ENCODE results near the gene PACRG.

The PACRG gene

DNA sequence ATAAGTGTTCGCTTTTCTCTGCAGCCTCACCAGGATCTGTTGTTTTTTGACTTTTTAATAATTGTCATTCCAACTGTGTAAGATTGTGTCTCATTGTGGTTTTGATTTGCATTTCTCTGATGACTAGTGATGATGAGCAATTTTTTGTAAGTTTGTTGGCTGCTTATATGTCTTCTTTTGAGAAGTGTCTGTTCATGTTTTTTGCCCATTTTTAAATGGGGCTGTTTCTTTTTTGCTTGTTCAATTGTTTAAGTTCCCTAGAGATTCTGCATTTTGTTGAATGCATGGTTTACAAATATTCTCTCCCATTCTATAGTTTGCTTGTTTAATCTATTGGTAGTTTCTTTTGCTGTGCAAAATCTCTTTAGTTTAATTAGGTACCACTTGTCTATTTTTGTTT is 295.9 kb downstream of the PACRG start:
- no peak for DNase-seq

DNA sequence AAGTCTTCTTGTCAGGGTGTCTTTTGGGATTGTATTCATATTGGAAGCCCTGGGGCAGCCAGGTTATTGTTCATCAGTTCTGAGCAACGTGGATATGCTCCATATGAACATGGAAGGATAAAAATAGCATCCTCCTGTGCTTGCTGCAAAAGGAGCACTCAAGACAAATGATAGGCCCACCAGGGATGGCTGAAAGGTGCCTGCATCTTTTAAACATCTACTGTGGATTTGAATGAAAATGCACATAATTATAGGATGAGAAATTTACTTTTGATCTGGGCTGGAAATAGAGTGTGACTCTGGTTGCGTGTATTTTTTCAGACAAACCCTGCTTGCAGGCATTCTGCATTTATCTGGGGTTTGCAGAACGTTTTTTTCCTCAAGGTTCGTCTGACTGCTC is 299.1 kb downstream of the PACRG start:
- no peak for DNase-seq

DNA sequence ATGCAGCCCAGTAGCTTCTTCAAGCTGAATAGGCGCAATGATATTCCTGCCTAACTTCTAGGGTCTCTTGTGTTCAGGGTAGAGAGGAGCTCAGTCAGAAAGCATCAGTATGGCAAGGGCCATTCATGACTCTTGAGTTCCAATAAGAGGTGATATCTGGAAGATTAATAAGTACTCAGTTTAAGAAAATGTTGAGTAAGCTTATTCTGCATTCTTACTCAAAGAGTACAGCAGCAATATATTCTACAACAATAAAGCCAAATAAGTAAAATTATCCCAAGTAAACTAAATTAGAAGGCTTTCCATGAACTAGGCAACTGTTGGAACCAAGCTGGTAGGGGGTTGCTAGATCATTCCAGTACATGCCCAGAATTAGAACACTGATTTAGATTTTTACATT is 303.2 kb downstream of the PACRG start:
- DNase-seq = no peak

DNA sequence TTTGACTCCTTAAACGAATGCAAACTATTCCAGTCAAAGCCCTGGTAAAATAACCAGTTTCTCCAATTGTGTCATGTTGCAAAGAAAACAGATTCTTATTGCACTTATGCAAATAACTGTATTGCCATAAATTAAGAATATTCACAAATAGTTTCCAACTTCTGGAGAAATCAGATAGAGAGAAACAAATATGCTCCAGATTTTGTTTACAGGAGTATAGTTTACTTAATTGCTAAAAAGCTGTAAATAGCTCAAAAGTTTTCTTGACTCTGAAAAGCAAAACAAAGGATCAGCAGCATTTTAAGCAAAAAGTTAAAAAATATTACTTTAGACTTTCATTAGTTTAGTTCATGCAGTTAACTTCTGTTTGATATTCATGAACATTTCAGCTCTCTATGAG is 304.2 kb downstream of the PACRG start:
- DNase-seq = no peak

DNA sequence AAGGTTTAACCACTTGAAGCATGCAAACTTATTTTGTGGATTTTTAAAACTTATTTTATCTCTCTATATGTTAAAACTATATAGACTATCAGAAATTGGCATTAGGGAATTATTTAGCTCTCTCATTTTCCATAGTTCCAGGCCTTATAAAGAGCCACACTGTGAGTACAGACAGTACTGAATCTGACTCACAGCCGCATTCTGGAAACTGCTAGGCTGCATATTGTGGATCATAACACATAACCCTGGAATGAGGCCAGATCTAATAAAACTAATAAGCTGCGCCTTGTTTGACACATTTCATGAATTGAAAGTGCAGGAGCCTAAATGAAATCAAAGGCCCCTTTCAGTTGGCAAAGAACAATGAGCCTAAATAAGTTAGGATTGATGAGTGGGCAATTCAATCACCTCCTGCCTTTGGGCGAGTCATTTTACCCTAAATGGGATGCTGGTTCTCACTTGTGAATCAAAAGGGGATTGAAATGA is 308.4 kb downstream of the PACRG start:
- DNase-seq = no peak

DNA sequence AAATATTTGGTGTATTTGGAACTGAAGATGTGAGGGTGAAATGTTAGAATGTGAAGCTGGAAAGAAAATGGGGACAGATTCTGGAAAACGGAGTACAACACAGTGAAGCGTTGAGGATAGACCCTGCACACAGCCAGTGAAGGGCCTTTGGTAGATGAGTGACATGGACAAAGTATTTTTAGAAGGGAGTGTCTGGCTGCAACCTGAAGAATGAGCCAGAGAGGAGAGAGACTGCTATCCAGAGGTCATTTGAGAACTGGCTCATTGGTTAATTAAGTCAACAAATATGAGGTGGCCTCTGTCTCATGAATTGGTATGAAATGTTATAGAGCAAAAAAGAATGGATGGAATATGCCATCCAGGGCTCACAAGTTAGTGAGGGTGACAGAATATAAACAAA is 310.5 kb downstream of the PACRG start:
- DNase-seq = no peak

DNA sequence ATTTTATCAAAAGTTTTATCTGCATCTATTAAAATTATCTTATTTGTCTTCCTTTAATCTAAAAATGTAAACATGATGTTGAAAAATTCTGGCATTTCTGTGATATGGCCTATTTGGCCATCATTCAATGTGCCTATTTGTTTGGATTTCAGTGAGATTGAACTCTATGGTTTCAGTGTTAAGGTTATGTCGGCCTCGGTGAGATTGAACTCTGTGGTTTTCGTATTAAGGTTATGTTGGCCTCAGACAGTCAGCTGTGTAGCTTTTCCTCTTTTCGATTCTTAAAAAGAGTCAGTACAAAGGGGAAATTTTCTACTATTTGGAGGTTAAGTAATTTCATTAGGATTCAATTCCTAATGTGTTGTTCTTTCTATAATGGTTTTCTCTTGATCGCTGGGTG is 320.6 kb downstream of the PACRG start:
- no peak for DNase-seq

DNA sequence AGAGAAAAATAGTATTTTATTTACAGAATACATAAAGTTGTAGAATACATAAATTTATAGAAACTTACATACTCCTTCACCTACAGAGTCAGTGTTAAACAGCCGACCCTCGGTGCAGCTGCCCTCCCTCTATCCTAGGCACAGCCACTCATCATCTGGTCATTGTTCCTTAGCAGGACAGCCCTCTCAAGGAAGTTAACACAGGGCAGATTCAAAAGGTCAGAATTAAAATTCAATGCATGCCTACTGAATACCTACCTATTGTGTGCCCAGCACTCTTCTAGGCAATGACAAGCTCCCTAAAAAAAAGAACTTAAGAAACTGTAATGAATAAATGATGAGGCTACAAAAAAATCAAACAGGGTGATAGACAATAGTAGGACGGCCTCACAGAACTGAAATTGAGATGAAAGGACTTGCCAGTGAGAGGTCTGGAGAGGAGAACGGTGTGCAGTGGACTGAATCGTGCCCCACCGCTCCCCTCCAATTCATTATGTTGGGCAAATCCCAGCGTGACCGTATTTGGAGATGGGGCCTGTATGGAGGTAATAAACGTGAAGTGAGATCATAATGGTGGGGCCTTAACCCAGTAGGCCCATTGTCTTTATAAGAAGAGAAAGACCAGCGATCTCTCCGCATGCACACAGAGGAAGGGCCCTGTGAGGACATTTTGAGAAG is 326.0 kb downstream of the PACRG start:
- no peak for DNase-seq

DNA sequence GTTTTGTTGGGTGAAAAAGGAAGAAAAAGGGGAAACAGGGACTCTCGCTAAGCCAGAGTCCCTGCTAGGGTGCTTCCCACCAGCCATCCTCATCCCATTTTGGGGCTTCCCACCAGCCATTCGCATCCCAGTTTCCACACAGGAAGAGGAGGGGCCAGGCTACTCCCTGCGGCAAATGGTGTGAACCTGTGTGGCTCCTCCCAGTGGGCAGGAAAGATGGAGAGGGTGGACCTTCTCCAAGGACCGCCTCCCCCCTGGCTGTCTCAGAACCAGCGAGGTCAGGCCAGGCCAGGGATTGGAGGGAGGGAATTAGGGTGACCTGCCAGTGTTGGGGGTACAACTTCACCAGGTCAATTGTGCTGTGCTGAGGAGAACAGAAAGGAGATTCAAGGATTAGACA is 326.9 kb downstream of the PACRG start:
- no peak for DNase-seq

DNA sequence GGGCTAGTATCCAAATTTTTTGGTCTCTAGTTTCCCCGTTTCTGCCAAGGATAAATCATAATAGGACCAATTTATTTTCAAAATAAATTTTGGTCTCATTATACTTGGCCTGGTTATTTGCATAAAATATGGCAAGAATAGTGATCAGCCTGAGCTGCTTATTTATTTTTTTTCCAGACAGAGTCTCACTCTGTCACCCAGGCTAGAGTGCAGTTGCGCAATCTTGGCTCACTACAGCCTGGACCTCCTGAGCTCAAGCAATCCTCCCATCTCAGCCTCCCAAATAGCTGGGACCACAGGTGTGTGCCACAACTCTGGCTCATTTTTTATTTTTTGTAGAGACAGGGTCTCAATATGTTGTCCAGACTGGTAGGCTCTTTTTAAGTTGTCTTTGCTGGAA is 329.5 kb downstream of the PACRG start:
- no peak for DNase-seq

DNA sequence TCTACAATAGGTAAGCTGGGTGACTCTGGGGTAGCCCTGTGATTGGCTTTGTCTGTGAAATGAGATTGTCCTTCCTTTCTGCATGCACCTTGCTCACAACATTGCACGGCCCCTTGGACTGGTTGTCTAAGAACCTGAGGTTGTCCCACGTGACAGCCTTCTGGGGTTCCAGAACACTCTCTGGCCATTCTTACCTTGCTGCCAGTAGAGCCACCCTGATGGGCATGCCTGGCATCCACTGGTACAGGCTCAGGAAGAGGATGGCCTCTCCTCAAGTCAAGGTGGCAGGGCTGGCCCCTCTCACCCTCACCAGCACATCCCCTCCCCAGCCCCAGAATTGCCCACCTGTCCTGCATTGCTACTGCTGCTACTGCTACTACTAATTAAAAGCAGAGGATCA is 335.0 kb downstream of the PACRG start:
- no peak for DNase-seq

DNA sequence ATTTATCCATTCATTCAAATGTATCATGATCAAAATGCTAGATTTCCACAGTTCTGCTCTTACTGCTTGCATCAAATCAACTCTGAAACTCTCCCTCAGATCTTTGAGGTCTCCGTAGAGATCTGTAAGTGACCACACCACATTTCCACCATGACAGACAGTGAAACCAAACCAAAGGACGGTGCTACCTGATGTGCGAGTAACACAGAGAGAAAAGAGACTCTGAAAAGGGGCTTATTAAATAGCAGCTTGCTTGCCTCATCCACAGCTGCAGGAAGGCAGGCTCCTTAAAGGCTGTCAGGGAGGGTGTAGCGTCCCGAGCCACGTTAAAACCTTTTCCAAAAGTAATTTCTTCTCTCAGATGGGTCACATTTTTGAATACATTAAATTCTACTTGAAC is 335.8 kb downstream of the PACRG start:
- DNase-seq = no peak

DNA sequence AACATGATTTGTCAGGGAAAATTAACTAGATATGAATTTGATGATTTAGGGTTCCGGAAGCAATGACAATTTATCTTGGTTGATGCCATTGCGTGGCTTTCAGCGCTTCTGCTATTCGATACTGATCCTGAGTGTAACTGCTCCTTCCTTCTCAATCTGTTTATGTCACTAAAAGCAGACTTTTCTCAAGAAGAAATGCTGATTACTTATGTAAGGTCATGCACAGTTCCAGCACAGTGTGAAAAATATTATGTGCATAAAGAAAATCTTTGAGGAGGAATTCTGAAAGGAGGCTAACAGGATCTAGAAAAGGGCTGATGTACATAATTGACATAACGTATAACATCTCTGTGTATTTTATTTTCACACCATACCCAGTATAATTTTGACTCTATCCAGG is 336.6 kb downstream of the PACRG start:
- DNase-seq = no peak

DNA sequence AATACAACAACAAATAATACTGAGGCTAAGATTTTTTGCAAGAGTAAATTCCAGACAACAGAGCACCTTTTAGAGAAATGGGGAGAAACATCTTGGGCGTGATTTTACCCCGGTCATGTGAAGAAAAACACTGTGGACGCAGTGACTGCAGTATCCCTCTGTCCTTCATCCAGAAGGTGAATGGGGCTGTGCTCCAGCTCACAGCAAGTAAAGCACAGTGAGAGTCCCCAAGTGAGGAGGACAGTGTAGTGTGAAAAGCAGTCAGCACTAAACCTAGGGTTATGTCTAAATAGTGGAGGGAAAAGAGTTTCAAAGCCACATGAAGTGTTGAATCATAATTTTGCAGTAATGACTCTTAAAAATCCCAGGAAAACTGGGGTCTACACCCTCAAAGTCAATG is 338.4 kb downstream of the PACRG start:
- no peak for DNase-seq

DNA sequence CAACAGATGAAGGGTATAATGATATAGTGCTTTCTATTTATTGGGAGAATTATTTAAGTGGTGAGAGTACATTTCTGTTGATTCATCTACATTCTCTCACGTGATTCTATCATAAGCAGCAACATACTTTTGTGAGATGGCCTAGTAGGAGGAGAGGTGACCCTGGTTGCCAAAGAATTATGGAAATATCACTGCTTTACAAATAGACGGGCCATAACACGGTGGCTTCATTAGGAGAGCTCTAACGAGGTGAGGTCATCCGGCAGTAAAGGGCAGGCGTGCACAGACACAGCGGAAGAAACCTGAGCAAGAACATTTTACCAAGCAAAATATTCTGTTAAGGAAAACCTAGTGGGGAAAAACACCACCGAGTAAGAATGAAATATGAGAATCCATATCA is 349.4 kb downstream of the PACRG start:
- DNase-seq = no peak

DNA sequence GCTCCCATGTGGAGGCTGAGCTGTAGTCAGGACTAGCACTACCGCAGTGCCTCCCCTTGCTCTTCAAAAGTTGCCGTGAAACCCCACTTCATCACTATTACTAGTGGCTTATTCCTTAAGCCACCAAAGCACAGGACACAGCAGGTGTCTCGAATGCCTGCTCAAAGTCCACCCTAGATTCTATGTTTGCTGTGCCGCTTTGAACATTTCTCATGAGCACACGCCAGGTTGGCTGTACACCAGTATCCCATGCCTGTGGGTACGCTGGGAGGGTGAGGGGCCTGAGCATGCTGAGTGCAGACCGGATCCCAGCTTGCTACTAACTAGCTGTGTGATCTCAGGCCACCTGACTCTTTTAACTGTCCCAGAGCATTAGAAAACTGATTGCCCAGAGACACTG is 350.9 kb downstream of the PACRG start:
- DNase-seq = no peak

DNA sequence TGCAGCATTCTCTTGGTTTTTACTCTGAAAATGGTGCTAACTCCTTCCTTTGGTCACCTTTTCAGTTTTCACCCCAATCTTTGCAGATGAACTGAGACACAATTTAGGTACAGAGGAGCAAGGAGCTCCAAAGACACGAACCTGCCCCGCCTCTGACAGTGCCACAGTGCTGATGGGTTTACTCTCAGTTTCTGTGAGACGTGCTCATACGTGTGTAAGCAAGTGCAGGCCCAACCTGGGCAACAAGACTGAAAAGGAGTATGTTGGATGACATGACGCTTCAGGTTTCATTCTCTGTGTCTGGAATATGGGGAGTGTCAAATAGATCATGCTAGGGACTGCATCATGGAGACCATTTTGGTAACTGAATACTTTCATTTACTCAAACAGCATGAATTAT is 352.5 kb downstream of the PACRG start:
- DNase-seq = no peak

DNA sequence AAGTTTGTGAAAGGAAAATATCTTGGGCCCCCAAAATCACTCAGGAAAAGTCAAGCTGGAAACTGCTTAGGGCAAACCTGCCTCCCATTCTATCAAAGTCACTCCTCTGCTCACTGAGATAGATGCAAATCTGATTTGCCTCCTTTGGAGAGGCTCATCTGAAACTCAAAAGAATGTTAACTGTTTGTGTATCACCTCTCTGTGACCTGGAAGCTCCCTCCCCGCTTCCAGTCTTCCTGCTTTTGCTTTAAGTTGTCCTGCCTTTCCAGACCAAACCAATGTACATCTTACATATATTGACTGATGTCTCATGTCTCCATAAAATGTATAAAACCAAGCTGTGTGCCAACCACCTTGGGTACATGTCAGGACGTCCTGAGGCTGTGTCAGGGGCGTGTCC is 355.4 kb downstream of the PACRG start:
- no peak for DNase-seq

DNA sequence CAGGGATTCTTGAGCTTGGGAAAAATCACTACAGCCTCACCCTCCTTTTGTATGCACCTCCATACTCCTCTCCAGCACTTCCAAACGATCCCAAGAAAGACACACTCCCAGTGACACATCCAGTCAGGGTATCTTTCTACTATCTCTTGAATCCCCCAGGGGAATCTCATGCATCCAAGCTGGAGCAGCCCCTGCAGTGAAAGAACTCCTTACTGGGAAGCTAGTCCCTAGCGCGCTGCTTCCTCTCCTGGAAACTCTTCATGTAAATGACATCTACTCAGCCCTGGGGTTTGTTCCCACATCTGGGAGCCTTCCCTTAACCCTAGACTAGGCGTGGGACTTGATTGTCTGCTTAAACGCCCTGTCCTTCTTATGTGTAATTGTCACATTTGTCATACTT is 357.7 kb downstream of the PACRG start:
- DNase-seq = no peak

DNA sequence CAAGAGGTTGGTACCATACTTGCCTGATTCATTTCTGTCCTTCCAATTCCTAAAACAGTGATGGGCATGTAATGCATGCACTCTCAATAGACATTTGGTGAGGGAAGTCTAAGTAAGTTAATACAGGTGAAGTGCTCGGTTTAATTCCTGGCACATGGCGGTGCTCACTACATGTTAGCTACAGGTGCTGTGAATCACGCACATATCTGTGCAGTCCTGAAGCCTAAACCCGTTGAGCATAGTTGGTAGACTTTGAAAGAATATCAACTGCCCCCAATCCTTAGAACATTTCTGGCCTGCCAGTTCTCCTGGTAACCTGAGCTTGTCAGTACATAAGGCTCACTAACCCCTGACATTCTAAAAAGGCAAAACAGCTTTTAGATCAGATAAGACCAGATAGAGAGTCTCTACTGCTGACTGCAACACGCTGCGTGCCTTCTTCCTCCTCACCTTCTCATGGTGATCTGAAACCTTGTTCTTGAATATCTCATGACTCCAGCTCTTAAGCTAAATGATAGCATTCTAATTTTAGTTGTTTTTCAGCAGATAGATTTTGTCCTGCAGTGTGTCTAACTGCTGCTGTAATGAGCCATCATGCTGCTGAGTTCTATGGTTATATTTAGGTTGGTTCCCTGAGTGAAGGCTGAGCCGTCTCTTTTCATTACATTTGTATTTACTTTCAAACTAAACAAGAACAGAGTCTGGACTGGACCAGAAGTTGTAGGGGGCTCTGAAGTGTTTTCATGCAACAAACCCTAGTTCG is 358.3 kb downstream of the PACRG start:
- no peak for DNase-seq

DNA sequence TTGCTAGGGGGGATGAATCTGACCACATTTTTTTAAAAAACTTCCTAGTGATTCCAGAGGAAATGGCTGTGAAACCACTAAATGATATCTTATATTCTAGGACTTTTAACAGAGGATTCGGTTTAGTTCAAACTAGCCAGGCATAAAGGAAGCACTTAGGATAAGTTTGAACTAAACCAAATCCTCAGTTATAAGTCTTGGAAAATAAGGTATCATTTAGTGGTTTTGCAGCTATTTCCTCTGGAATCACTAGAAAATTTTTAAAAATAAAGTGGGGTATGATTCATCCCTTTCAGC is 358.8 kb downstream of the PACRG start:
- no peak for DNase-seq

DNA sequence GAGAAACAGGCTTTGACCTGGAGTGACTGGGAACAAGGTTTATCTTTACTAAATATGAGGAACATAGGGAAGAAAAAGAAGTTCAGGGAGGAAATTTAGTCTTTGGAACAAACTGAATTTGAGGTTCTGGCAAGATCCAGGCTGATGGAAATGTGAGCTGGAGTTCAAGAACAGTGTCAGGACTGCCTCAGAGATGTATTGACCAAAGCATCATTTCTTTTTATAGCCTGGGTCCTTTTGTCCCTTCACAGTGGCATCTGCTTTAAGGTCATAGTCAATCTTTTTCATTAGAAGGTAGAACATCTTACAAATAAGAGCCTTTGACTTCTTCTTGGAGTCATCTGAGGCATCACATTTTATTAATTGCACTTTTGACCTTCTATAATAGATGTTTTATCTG is 360.2 kb downstream of the PACRG start:
- no peak for DNase-seq

DNA sequence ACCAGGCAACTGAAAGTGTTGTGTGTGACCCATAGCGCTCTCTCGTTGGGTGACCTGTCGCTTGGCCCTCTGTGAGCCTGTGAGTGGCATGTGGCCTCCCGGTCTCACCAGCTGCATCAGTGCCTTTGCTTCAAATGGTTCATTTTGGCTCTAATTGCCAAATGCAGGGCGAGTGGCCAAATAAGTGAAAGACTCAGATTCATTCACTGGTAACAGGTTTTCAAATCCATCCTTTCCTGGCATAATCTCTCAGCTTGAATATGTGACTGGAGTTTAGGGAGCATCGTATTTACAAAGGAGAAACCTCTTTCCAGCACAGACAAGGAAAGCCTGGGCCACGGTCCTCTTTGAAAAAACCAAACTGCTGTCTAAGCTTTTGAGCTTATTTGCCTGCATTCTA is 365.1 kb downstream of the PACRG start:
- DNase-seq = no peak

DNA sequence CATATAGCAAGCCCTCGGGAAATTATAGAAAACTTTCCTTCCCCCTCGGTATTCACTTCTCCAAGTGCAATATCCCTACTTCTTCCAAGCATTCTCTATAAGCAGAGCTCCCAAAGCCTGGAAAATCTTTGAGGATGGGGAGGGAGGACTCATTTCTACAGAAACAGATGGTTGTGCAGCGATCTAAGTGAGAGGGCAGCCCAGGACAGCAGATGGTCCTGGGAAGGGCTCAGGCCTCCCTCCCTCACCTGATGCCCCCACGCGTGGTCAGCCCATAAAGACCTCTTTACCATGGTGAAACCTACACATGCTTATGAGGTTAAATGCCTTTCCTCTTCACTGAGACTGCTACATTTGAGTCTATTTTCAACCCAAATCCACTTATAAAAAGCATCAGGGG is 367.1 kb downstream of the PACRG start:
- DNase-seq = no peak

DNA sequence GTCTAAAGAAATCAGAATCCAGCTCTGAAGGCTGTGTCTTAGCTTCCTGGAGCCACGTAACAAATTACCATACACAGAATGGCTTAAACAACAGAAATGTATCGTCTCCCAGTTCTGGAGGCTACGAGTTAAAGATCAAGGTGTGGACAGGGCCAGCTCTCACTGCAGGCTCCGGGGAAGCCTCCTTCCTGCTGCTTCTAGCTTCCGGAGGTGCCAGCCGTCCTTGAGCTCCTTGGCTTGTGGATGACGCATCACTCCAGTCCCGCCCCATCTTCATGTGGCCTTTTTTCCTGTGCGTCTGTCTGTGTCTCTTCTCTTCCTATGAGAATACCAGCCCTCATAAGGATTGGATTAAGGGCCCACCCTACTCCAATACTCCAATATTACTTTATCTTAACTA is 367.6 kb downstream of the PACRG start:
- no peak for DNase-seq

Measured in HCEC 1CT (cell line).